GM18499 (cell line): ENCODE results near the gene CLCNKA.
"Not testable (repeated sequence)": the region's sequence is repeated elsewhere in the genome, so short reads cannot be mapped to it uniquely, and the experiment has no call there.

Source experiments
- ATAC-seq: cut with Tn5 transposase; IDR thresholded peaks from one replicate; pipeline ENCODE4 v1.9.1; 2021; ENCODE audit warnings: moderate number of reproducible peaks; ENCODE audit not compliant: insufficient read depth, unreplicated experiment

Gene CLCNKA

DNA sequence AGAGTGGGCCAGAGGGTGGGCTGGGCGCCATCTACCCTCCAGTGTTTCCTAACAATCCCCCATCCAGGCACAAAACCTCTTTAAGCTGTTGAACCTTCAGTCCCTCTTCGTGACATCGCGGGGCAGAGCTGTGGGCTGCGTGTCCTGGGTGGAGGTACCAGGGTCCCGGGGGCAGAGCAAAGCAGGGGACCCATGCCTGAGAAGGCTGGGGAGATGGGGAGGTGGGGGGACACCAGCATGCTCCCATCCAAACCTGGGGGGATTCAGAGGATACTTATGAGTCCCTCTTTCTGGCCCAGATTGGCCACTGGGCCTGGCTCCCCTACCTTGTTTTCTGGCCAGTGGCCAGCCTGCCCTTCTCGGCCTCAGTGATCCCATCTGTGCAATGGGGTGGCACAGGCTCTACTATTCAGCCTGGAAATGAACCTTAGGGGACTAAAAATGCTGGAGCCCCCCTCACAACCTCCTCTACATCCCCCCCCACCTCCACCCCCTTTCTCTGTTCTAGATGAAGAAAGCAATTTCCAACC, 11.3 kb downstream of the CLCNKA start:
- ATAC-seq = not testable (repeated sequence)

DNA sequence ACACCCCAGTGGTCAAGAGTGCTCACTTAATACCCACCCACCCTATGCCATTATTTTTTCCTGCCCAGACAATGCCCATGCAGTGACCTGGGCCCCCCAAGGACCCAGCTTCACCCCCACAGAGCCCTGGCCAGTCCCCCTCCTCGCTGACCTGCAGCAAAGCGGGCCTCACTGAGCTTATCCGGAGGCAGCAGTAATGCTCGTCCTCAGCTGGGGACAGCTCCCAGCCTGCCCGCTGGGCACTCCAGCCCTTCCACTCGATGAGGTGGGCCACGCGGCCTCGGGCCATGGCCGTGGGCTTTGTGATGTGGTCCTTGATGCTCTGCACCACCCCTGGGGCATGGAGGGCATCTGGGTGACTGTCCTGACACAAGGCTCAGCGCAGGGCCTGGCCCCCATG, 14.6 kb downstream of the CLCNKA start:
- not testable (repeated sequence) for ATAC-seq

DNA sequence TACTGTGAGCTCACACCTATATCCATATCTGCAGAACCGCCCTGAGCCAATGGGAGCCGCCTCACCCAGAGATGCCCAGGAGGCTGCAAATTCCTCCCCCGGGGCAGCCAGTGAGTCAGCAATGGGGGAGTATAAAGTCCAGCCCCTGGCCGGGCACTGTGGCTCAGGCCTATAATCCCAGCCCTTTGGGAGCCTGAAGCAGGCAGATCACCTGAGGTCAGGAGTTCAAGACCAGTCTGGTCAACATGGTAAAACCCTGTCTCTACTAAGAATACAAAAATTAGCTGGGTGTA, 16.7 kb downstream of the CLCNKA start:
- ATAC-seq = no peak

DNA sequence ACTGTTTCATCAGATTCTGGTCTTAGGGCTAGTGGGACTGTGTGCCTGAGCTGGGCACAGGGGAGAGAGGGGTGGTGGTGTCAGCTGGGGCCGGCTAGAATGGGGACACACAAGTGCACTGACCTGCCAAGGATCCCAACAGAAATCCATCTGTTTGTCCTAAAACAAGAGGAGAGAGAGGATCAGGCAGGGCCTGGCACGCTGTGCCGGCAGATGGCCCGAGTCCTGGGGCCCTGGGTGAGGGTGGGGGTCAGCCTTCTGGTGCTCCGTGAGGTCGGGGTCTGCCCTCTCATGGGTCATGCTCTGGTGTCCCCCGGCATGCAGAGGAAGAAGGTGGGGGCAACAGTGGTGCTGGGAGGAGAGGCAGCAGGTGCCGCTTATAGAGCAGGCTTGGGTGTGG, 18.0 kb downstream of the CLCNKA start:
- ATAC-seq = not testable (repeated sequence)

DNA sequence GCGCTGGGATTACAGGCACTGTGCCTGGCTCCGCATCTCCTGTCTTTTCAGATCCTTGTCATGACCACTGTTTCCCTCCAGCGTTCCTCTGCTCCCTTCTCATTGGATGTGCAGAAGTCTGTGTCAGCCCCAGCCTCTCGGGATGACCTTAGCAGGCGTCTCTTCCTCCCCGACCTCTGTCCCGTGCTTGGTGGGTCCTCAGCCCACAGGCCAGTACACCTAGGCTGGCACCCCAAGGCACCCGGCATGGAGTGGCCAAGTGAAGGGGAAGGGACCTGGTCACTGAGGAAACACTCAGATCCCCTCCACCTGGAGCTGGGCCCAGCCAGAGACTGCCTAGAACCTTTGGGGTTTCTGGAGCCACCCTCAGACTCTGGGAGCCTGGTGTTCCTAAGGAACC, 19.4 kb downstream of the CLCNKA start:
- ATAC-seq = no peak

DNA sequence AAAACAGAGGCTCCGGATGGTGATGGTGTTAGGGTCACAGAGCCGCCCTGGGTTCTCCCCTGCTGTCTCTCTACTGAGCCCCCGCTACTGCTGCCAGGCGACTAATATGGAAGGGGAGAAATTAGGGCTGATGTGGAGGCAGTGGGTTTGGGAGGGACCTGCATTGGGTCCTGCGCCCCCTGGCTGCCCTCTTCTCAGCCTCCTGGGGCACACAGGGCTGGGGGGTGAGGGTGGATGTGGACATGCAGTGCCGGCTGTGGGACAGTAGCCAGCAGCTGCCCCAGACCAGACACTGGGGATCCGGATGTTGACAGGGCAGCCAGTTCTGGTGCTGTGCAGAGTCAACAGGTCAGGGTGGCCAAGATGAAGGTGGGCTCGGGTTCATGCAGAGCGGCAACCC, 20.3 kb downstream of the CLCNKA start:
- no peak for ATAC-seq

GRCh38 chr1:16042654-16043053, 20.8 kb downstream of the CLCNKA start:
- ATAC-seq = not testable (repeated sequence)

- ATAC-seq = no peak
Measured at GRCh38 chr1:16043521-16043920, 21.7 kb downstream of the CLCNKA start, which contains the start of gene CLCNKB. Gene CLCNKB, plus strand, starts transcription at chr1:16043782. Its CDS starts 711 bp downstream, at chr1:16044493.

- ATAC-seq = no peak
Measured at GRCh38 chr1:16043950-16044349, 22.1 kb downstream of the CLCNKA start.

DNA sequence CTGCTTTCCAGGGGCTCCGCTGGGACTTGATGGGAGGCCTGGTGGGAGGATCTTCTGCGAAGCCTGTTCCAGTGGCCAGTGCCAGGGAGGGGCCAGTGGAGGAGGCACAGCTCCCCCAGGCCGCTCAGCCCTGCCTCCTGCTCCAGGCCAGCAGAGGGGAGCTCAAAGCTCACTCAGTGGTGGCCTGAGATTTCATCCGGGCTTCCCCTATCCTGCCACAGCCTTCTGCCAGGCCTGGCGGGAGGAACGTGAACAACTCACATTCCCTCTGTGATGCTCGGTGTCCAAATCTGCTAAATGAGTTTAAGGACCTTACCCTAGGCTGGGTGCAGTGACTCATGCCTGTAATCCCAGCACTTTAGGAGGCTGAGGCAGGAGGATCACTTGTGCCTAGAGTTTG, 25.0 kb downstream of the CLCNKA start:
- ATAC-seq = no peak

DNA sequence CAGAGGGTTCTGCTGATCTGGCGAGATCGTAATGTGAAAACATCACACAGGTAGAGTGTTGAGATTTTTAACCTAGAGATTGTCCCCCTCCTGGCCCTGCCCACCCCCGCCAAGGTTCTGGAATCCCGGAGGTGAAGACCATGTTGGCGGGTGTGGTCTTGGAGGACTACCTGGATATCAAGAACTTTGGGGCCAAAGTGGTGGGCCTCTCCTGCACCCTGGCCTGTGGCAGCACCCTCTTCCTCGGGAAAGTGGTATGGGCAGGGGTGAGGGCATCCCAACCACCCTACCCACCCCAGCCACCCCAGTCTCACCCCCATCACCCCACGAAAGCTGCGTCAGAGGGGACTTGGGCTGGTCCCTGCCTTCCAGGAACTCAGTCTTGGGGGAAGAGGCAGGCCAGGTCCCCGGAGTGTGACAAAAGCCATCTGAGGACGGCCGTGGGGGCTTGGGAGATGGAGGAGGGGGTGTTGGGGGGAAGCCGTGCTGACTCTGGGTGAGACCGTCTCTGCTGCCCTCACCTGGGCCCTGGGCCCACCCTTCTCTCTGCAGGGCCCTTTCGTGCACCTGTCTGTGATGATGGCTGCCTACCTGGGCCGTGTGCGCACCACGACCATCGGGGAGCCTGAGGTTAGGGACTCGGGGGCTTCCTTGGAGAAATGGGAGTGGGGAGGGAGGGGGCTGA, 26.1 kb downstream of the CLCNKA start:
- ATAC-seq = no peak

- no peak for ATAC-seq
Measured at GRCh38 chr1:16048573-16049189, 26.8 kb downstream of the CLCNKA start.

- no peak for ATAC-seq
Measured at GRCh38 chr1:16050328-16050727, 28.5 kb downstream of the CLCNKA start.

DNA sequence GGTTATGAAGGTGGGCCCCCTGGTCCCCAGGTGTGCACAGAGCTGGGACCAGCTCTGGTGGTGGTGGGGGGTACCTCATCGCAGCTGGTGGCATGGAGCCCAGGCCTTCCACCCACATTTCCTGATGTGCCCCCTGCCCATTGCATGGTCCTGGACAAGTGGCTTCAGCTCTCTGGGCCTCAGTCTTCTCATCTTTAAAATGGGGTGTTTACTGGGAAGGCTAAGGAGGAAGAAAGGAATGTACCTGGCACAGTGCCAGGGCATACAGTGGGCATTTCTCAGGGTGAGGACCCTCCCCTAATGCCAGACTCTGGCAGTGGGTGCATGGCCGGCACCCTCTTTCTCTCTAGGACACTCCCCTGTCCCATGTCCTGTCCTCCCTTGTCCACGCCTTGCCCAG, 29.2 kb downstream of the CLCNKA start:
- ATAC-seq = no peak

GRCh38 chr1:16051949-16052348, 30.1 kb downstream of the CLCNKA start:
- not testable (repeated sequence) for ATAC-seq

DNA sequence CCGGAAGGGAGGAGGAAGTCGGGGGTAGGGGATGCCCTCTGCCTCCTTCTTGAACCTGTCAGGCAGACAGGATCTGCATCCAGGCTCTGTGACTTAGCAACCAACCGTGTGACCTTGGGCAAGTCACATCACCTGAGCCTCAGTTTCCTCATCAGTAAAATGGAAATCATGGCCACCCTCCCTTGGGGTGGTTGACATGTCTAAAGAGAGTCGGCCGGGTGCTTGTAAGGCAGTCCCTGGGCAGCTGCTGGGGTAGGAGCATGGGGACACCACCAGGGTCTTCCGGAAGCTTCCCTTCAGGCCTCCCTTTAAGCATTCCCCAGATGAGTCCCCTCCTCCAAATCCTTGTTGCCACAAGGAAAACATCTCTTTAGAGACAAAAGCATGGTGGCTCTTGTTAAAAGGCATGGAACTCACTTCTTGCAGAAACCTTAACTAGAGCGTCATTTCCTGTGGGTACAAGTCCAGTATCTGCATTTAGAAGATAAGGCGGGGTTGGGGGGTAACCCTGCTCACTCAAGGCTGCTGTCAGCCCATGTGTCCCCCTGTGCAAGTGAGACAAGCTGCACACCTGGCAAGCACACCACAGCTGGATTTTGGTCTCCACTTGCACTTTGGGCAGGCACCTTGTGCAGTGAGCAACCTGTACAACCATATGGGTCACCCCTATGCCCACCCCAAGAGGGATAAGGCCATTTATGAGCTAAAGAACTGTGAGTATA, 32.1 kb downstream of the CLCNKA start:
- ATAC-seq = no peak

GRCh38 chr1:16054598-16055540, 33.0 kb downstream of the CLCNKA start:
- ATAC-seq = no peak

GRCh38 chr1:16055613-16056520, 34.0 kb downstream of the CLCNKA start:
- no peak for ATAC-seq

DNA sequence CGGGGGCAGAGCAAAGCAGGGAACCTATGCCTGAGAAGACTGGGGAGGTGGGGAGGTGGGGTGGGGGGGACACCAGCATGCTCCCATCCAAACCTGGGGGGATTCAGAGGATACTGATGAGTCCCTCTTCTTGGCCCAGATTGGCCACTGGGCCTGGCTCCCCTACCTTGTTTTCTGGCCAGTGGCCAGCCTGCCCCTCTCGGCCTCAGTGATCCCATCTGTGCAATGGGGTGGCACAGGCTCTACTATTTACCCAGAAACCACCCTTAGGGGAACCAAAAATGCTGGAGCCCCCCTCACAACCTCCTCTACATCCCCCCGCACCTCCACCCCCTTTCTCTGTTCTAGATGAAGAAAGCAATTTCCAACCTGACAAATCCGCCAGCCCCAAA, 34.7 kb downstream of the CLCNKA start:
- ATAC-seq = not testable (repeated sequence)
